MM.1S (cell line): ENCODE data around the gene GPR17.

Source experiments
- DNase-seq: peaks from one replicate; pipeline ENCODE4 v3.0.0-alpha.2; 2015
- H2AFZ ChIP-seq: fragments of 300-600 bp; sonication (generic); 2 replicates; pipeline ENCODE4 v1.6.0; 2016; ENCODE audit warnings: antibody characterized with exemption, low read length
- H3F3A ChIP-seq: fragments of 300-600 bp; sonication (generic); 2 replicates; pipeline ENCODE4 v1.6.1; 2016; ENCODE audit warnings: mild to moderate bottlenecking, antibody characterized with exemption, low read length, moderate library complexity, mixed read lengths; ENCODE audit not compliant: insufficient read depth
- H3K27ac ChIP-seq: fragments of 300-600 bp; sonication (generic); 2 replicates; pipeline ENCODE4 v1.5.1; 2016; ENCODE audit warnings: mild to moderate bottlenecking, low read length
- H3K27me3 ChIP-seq: fragments of 300-600 bp; sonication (generic); replicated peaks from 2 replicates; pipeline ENCODE4 v1.6.0; 2016; ENCODE audit warnings: low read length; ENCODE audit not compliant: insufficient read depth
- H3K36me3 ChIP-seq: fragments of 300-600 bp; sonication (generic); replicated peaks from 2 replicates; pipeline ENCODE4 v1.6.1; 2016; ENCODE audit warnings: mild to moderate bottlenecking, low read length, mixed read lengths; ENCODE audit not compliant: insufficient read depth
- H3K4me1 ChIP-seq: fragments of 300-600 bp; sonication (generic); 2 replicates; pipeline ENCODE4 v1.6.1; 2016; ENCODE audit warnings: low read length, mixed read lengths
- H3K4me2 ChIP-seq: fragments of 300-600 bp; sonication (generic); 2 replicates; pipeline ENCODE4 v1.6.0; 2016; ENCODE audit warnings: low read depth, low read length
- H3K4me3 ChIP-seq: fragments of 300-600 bp; sonication (generic); 2 replicates; pipeline ENCODE4 v1.5.1; 2016; ENCODE audit warnings: low read length, mixed read lengths
- H3K79me2 ChIP-seq: fragments of 300-600 bp; sonication (generic); 2 replicates; pipeline ENCODE4 v1.6.1; 2016; ENCODE audit warnings: mixed run types, low read length, mixed read lengths
- H3K9ac ChIP-seq: fragments of 300-600 bp; sonication (generic); 2 replicates; pipeline ENCODE4 v1.6.1; 2016; ENCODE audit warnings: low read length, mixed read lengths
- H3K9me2 ChIP-seq: fragments of 300-600 bp; sonication (generic); replicated peaks from 2 replicates; pipeline ENCODE4 v1.6.1; 2016; ENCODE audit warnings: mild to moderate bottlenecking, low read length, mixed read lengths; ENCODE audit not compliant: insufficient read depth
- H3K9me3 ChIP-seq: fragments of 300-600 bp; sonication (generic); replicated peaks from 2 replicates; pipeline ENCODE4 v1.6.1; 2016; ENCODE audit warnings: mild to moderate bottlenecking, low read length, mixed read lengths; ENCODE audit not compliant: insufficient read depth
- H4K20me1 ChIP-seq: fragments of 300-600 bp; sonication (generic); 2 replicates; pipeline ENCODE4 v1.6.1; 2016; ENCODE audit warnings: mild to moderate bottlenecking, low read length, moderate library complexity, mixed read lengths; ENCODE audit not compliant: insufficient read depth
- CTCF ChIP-seq: fragments of 300-600 bp; sonication (generic); IDR thresholded peaks from 2 replicates; pipeline ENCODE4 v1.5.1; 2016; ENCODE audit warnings: antibody characterized with exemption, low read length, mixed read lengths
- EZH2 ChIP-seq: fragments of 300-600 bp; sonication (generic); optimal IDR thresholded peaks from 2 replicates; pipeline ENCODE3; 2017; ENCODE audit warnings: low read depth, mild to moderate bottlenecking, antibody characterized with exemption, low read length, mixed read lengths
- EZH2phosphoT487 ChIP-seq: fragments of 300-600 bp; sonication (generic); IDR thresholded peaks from 2 replicates; pipeline ENCODE4 v1.6.1; 2018; ENCODE audit warnings: antibody characterized with exemption, low read length

GPR17 gene

GRCh38 chr2:127597984-127598380 is 48.0 kb upstream of the GPR17 start:
- no peaks in the 10 kb centered on the region for H4K20me1 ChIP-seq
- H3K36me3 ChIP-seq, result no peaks in the 10 kb centered on the region
- no peaks in the 10 kb centered on the region; the same call in 1 of the 2 replicates for H3K27me3 ChIP-seq
- no peak for DNase-seq
- no peak overlapping the region for H2AFZ ChIP-seq
- no peaks in the 10 kb centered on the region for H3F3A ChIP-seq
- no peak overlapping the region for H3K9ac ChIP-seq
- H3K9me3 ChIP-seq, result no peaks in the 10 kb centered on the region
- no peak overlapping the region for H3K27ac ChIP-seq
- H3K4me2 ChIP-seq, result no peak overlapping the region
- no peaks in the 10 kb centered on the region for H3K4me1 ChIP-seq
- H3K79me2 ChIP-seq, result no peaks in the 10 kb centered on the region
- no peaks in the 10 kb centered on the region for H3K9me2 ChIP-seq
- TF ChIP-seq EZH2phosphoT487, result no peak
- H3K4me3 ChIP-seq, result no peak overlapping the region

- Histone ChIP-seq H4K20me1 (no peaks in the 10 kb centered on the region), H3K27me3 (no peaks in the 10 kb centered on the region; the same call in 1 of the 2 replicates), H3K36me3 (no peaks in the 10 kb centered on the region), H3K27ac (no peak overlapping the region), H3K79me2 (no peaks in the 10 kb centered on the region), H3F3A (no peaks in the 10 kb centered on the region), H3K4me3 (no peak overlapping the region), H3K9ac (no peak overlapping the region), H2AFZ (no peak overlapping the region), H3K9me3 (no peaks in the 10 kb centered on the region), H3K9me2 (no peaks in the 10 kb centered on the region), H3K4me2 (no peak overlapping the region), H3K4me1 (no peaks in the 10 kb centered on the region)
- TF ChIP-seq CTCF, result no peak
- no peak for TF ChIP-seq EZH2phosphoT487
- TF ChIP-seq EZH2, result no peak
- DNase-seq, result no peak
These were observed 47.2 kb upstream of the GPR17 start for GRCh38 chr2:127598711-127599110.

GRCh38 chr2:127599211-127599610 is 46.7 kb upstream of the GPR17 start:
- no peaks in the 10 kb centered on the region for H3K9me2 ChIP-seq
- DNase-seq, result no peak
- no peaks in the 10 kb centered on the region for H3F3A ChIP-seq
- no peaks in the 10 kb centered on the region for H3K9me3 ChIP-seq
- no peak overlapping the region for H3K4me2 ChIP-seq
- H3K4me1 ChIP-seq, result no peaks in the 10 kb centered on the region
- H3K27ac ChIP-seq, result no peak overlapping the region
- TF ChIP-seq CTCF (no peak), EZH2 (no peak), EZH2phosphoT487 (no peak)
- H2AFZ ChIP-seq, result no peak overlapping the region
- H3K9ac ChIP-seq, result no peak overlapping the region
- H3K36me3 ChIP-seq, result no peaks in the 10 kb centered on the region
- H3K79me2 ChIP-seq, result no peaks in the 10 kb centered on the region
- no peak overlapping the region for H3K4me3 ChIP-seq
- no peaks in the 10 kb centered on the region for H4K20me1 ChIP-seq
- H3K27me3 ChIP-seq, result no peaks in the 10 kb centered on the region; the same call in 1 of the 2 replicates

GRCh38 chr2:127604986-127605385 is 41.0 kb upstream of the GPR17 start:
- Histone ChIP-seq H4K20me1 (no peaks in the 10 kb centered on the region), H3K27me3 (peaks cover 8% of the 10 kb centered on the region), H3F3A (no peaks in the 10 kb centered on the region), H3K9me2 (no peaks in the 10 kb centered on the region), H3K4me1 (no peaks in the 10 kb centered on the region), H3K79me2 (no peaks in the 10 kb centered on the region), H3K4me2 (no peak overlapping the region), H3K27ac (no peak overlapping the region), H3K9me3 (no peaks in the 10 kb centered on the region), H3K9ac (no peak overlapping the region), H3K36me3 (no peaks in the 10 kb centered on the region), H3K4me3 (no peak overlapping the region), H2AFZ (no peak overlapping the region)
- TF ChIP-seq CTCF (no peak), EZH2 (no peak), EZH2phosphoT487 (no peak)
- no peak for DNase-seq
